Measurements from ENCODE around the gene FTSJ1. TPM values are rescaled to one million over a fixed set of nuclear protein-coding genes. Genes with fewer than 3 reads are reported as not detected.

FTSJ1 gene
- total RNA-seq, 1 experiment from 2014 or later, result 61.3 TPM

- Histone ChIP-seq H3K27me3 (replicated peaks; ENCODE audit: insufficient read depth, low read depth, low read length, poor library complexity) (no peaks in the 10 kb centered on the region), H3K4me1 (ENCODE audit: insufficient read depth, low read length, poor library complexity, severe bottlenecking) (peaks cover 1% of the 10 kb centered on the region), H3K27ac (ENCODE audit: low read depth, low read length, poor library complexity, severe bottlenecking) (no peak overlapping the region), H3K9me3 (ENCODE audit: low read depth, low read length, poor library complexity, severe bottlenecking) (no peaks in the 10 kb centered on the region), H3K36me3 (ENCODE audit: insufficient read depth, low read length, poor library complexity, severe bottlenecking) (peaks cover 14% of the 10 kb centered on the region), H3K4me3 (ENCODE audit: low read depth, low read length, poor library complexity, severe bottlenecking) (no peak overlapping the region)
- no peak for DNase-seq (ENCODE audit: low spot score)
- ChIA-PET CTCF (no interaction called here), POLR2A (ENCODE audit: low non-redundant PET) (no interaction called here)
- TF ChIP-seq CTCF (conservative IDR thresholded peaks at IDR 0.05; ENCODE audit: low read depth, low read length) (no peak), EZH2 (IDR thresholded peaks at IDR 0.05; ENCODE audit: borderline replicate concordance, low read depth, low read length, poor library complexity, severe bottlenecking) (no peak)
- intact Hi-C loops (cut with micrococcal nuclease; ENCODE audit: unreplicated experiment), result no loop called here
- BruUV-seq (replicated peaks), result no TSS peak
These were observed 2.8 kb downstream of the FTSJ1 start for GRCh38 chrX:48478806-48479205.

- H3K4me3 ChIP-seq (ENCODE audit: low read depth, low read length, poor library complexity, severe bottlenecking), result no peak overlapping the region
- POLR2A ChIA-PET (ENCODE audit: low non-redundant PET), result no interaction called here
- TF ChIP-seq EZH2 (IDR thresholded peaks at IDR 0.05; ENCODE audit: borderline replicate concordance, low read depth, low read length, poor library complexity, severe bottlenecking) (no peak), CTCF (conservative IDR thresholded peaks at IDR 0.05; ENCODE audit: low read depth, low read length) (no peak)
These were observed 4.1 kb downstream of the FTSJ1 start for GRCh38 chrX:48480142-48480541.

GRCh38 chrX:48480583-48480982 is 4.6 kb downstream of the FTSJ1 start:
- Histone ChIP-seq H3K4me3 (ENCODE audit: low read depth, low read length, poor library complexity, severe bottlenecking) (no peak overlapping the region), H3K4me1 (ENCODE audit: insufficient read depth, low read length, poor library complexity, severe bottlenecking) (no peaks in the 10 kb centered on the region), H3K9me3 (ENCODE audit: low read depth, low read length, poor library complexity, severe bottlenecking) (no peaks in the 10 kb centered on the region), H3K27ac (ENCODE audit: low read depth, low read length, poor library complexity, severe bottlenecking) (no peak overlapping the region), H3K36me3 (ENCODE audit: insufficient read depth, low read length, poor library complexity, severe bottlenecking) (peaks cover 14% of the 10 kb centered on the region), H3K27me3 (replicated peaks; ENCODE audit: insufficient read depth, low read depth, low read length, poor library complexity) (no peaks in the 10 kb centered on the region)
- TF ChIP-seq CTCF (conservative IDR thresholded peaks at IDR 0.05; ENCODE audit: low read depth, low read length) (no peak), EZH2 (IDR thresholded peaks at IDR 0.05; ENCODE audit: borderline replicate concordance, low read depth, low read length, poor library complexity, severe bottlenecking) (no peak)
- ChIA-PET POLR2A (ENCODE audit: low non-redundant PET) (no interaction called here), CTCF (no interaction called here)
- no peak for DNase-seq (ENCODE audit: low spot score)
- intact Hi-C loops (cut with micrococcal nuclease; ENCODE audit: unreplicated experiment), result no loop called here
- BruUV-seq (replicated peaks), result no TSS peak

More at GRCh38 chrX:48480142-48480541, 4.1 kb downstream of the FTSJ1 start:
- Histone ChIP-seq H3K27ac (ENCODE audit: low read depth, low read length, poor library complexity, severe bottlenecking) (no peak overlapping the region), H3K27me3 (replicated peaks; ENCODE audit: insufficient read depth, low read depth, low read length, poor library complexity) (no peaks in the 10 kb centered on the region), H3K4me1 (ENCODE audit: insufficient read depth, low read length, poor library complexity, severe bottlenecking) (no peaks in the 10 kb centered on the region), H3K36me3 (ENCODE audit: insufficient read depth, low read length, poor library complexity, severe bottlenecking) (peaks cover 14% of the 10 kb centered on the region), H3K9me3 (ENCODE audit: low read depth, low read length, poor library complexity, severe bottlenecking) (no peaks in the 10 kb centered on the region)
- CTCF ChIA-PET, result no interaction called here
- intact Hi-C loops (cut with micrococcal nuclease; ENCODE audit: unreplicated experiment), result no loop called here
- no TSS peak for BruUV-seq (replicated peaks)
- no peak for DNase-seq (ENCODE audit: low spot score)

All from A673 (cell line).